ENCODE data around the gene DDX20. TPM values are rescaled to one million over a fixed set of nuclear protein-coding genes. Genes with fewer than 3 reads are reported as not detected.
"Not testable (repeated sequence)": the region's sequence is repeated elsewhere in the genome, so short reads cannot be mapped to it uniquely, and the experiment has no call there.

Gene DDX20
- polyA plus RNA-seq, 3 donors: 20.5 to 28.5 (median 20.7) TPM

DNA sequence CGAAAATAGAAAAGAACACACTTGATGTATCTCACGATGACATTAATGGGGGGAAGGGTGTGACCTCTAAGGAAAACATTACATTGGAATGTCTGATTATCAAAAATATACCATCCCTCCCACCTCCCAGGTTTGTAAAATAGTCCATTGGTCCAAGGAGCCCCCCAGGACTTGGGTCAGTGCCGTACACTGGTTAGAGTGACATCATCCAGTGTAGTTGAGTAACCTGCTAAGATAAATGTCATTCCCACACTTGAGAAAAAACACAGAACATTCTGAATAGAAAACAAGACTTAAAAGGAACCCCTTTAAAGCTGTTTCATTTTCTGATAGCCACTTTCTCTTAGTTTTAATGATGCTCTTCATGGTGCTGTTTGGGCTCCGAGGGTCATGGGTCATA lies 15.2 kb downstream of the DDX20 start:
- no peak for DNase-seq (ENCODE audit: extremely low read depth in 1 of 11, low read depth in 9 of 11, low spot score in 4 of 11)

- no peak for DNase-seq (ENCODE audit: extremely low read depth in 1 of 11, low read depth in 9 of 11, low spot score in 4 of 11)
These were observed 20.3 kb downstream of the DDX20 start for GRCh38 chr1:111775966-111776365.

- DNase-seq (ENCODE audit: extremely low read depth in 1 of 11, low read depth in 9 of 11, low spot score in 4 of 11): no peak
These were observed 20.7 kb downstream of the DDX20 start for GRCh38 chr1:111776391-111776790.

GRCh38 chr1:111776861-111777260 lies 21.2 kb downstream of the DDX20 start:
- DNase-seq (ENCODE audit: extremely low read depth in 1 of 11, low read depth in 9 of 11, low spot score in 4 of 11): no peak

GRCh38 chr1:111777301-111777700 lies 21.6 kb downstream of the DDX20 start:
- no peak for DNase-seq (ENCODE audit: extremely low read depth in 1 of 11, low read depth in 9 of 11, low spot score in 4 of 11)

DNA sequence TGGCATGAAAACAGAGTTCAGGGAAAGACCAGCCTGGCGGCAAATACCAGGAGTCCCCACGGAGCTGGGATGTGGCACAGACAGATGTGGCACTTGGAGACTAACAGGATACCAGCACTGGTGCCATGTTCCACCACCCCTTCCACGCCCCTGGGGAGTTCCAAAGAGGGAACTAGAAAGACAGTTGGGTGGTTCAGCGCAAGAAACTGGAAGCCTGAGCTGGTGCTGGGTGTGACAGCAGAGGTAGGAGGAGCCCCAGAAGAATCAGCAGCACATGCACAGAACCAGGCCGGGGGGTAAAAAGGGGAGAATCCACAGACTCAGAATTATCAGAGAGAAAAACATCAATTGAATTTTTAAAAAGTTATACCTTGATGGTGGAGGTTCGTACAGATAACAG lies 22.4 kb downstream of the DDX20 start:
- DNase-seq (ENCODE audit: extremely low read depth in 1 of 11, low read depth in 9 of 11, low spot score in 4 of 11): no peak

DNA sequence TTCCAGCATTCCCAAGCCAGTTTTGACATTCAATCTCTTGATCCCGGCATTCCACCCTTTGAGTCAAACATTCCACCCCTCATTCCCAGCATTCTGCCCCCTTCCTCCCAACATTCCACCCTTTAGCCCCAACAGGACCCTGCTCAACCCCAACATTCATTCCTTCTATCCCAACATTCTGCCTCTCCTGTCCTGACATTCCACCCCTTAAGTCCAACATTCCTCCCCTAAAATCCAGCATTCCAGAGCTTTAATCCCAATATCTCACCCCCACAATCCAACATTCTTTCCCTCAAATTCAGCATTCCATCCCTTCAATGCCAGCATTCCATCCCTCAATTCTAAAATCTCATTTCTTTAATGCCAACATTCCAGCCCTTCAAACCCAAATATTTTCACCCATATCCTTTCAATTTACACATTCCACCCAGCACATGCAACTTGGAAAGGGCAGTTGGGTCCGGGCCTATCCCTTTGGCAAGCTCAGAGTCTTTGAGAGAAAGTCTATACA lies 22.9 kb downstream of the DDX20 start:
- DNase-seq (ENCODE audit: extremely low read depth in 1 of 11, low read depth in 9 of 11, low spot score in 4 of 11): no peak

GRCh38 chr1:111779546-111779945 lies 23.8 kb downstream of the DDX20 start:
- no peak for DNase-seq (ENCODE audit: extremely low read depth in 1 of 11, low read depth in 9 of 11, low spot score in 4 of 11)

GRCh38 chr1:111784273-111784901 lies 28.7 kb downstream of the DDX20 start:
- DNase-seq (ENCODE audit: extremely low read depth in 1 of 11, low read depth in 9 of 11, low spot score in 4 of 11): no peak

- no peak for DNase-seq (ENCODE audit: extremely low read depth in 1 of 11, low read depth in 9 of 11, low spot score in 4 of 11)
These were observed 31.0 kb downstream of the DDX20 start for GRCh38 chr1:111786669-111787207.

GRCh38 chr1:111789142-111789541 lies 33.4 kb downstream of the DDX20 start:
- no peak for DNase-seq (ENCODE audit: extremely low read depth in 1 of 11, low read depth in 9 of 11, low spot score in 4 of 11)

DNA sequence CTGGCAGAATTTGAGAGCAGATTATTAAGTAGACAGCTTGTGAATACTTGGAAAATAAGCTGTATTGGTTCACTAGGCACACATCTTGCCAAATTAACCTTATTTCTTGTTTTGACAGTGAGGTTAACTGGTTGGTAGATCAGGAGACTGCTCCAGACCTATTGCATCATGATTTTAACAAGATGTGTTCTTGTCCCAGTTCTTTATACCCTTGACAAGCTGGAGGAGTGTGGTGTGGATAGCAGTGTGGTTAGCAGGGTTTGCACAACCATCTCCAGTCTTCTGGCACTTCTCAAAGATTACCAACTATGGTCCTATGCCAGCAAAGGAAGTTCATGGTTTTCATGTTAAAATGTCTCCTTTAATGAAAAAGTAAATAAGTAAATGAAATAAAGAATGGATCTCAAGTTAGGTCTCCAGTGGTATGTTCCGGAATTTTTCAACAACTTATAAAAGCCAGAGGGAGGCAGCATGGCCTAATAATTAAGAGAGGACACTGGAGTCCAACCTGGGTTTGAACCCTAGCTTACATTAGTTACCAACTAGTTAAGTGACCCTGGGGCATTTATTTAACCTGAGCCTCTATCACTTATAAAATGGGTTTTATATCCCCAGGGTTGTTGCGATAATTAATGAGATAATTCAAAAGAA lies 34.1 kb downstream of the DDX20 start:
- no peak for DNase-seq (ENCODE audit: extremely low read depth in 1 of 11, low read depth in 9 of 11, low spot score in 4 of 11)

DNA sequence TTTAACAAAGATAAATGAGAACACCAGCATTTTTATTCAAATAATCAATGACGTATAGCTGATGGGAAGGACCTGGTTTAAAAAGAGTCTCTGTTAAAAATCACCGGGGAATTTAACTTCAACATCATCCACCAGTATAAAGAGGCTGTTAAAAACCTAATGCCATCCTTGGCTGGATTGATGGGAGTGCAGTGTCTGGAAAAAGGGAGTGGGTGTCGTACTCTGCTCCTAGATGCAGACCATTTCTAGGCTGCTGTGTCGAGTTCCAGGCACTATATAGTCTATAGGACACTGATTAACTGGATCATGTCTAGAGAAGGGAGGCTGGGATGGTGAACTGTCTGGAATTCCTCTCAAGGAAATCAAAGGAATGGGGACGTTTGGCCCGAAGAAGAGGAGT lies 36.1 kb downstream of the DDX20 start:
- DNase-seq (ENCODE audit: extremely low read depth in 1 of 11, low read depth in 9 of 11, low spot score in 4 of 11): no peak

- no peak for DNase-seq (ENCODE audit: extremely low read depth in 1 of 11, low read depth in 9 of 11, low spot score in 4 of 11)
These were observed 36.5 kb downstream of the DDX20 start for GRCh38 chr1:111792249-111792648.

- no peak for DNase-seq (ENCODE audit: extremely low read depth in 1 of 11, low read depth in 9 of 11, low spot score in 4 of 11)
These were observed 38.2 kb downstream of the DDX20 start for GRCh38 chr1:111793923-111794322.

DNA sequence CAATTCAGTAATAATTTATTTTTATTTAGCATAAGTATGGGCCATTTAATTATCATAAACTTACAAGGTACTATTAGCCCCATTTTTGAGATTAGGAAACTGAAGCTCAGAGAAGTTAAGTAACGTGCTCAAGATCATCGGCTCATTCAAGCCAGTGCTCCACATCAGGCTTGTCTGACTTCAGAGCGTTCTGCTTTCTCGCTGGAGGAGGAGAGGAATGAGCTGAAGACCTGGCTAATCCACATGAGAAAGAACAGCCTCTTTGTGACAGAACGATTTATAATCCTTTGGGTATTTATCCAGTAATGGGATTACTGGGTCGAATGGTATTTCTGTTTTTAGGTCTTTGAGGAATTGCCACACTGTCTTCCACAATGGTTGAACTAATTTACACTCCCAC lies 39.7 kb downstream of the DDX20 start:
- no peak for DNase-seq (ENCODE audit: extremely low read depth in 1 of 11, low read depth in 9 of 11, low spot score in 4 of 11)

DNA sequence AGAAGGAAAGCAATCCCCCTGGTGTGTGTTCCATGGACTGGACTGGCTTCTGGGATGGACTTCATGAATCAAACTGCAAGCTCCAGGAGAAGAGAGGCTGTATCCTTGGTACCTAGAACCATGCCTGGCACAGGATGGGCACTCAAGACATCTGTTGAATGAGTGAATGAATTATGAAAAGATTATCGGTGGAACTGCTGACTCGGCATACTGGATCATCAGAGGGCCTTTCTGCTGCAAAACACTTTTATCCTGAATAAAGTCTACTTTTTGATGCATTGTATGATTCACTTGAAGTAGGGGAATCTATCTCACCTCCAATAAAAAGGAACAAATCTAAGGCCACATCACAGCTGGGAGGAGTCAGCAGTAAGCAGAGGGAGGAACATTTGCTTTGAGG lies 42.9 kb downstream of the DDX20 start:
- DNase-seq (ENCODE audit: extremely low read depth in 1 of 11, low read depth in 9 of 11, low spot score in 4 of 11): no peak

DNA sequence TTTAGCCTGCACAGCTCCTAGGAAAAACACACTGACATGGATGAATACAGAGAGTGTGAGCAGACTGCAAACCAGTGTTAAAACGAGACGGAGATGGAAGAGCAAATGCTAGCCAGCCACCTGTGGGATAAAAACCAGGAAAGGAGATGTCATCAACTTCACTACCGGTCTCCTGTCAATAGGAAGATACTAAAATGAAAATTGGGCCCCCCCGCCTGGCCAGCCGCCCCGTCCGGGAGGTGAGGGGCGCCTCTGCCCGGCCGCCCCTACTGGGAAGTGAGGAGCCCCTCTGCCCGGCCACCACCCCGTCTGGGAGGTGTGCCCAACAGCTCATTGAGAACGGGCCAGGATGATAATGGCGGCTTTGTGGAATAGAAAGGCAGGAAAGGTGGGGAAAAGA lies 44.0 kb downstream of the DDX20 start:
- not testable (repeated sequence) for DNase-seq (ENCODE audit: extremely low read depth in 1 of 11, low read depth in 9 of 11, low spot score in 4 of 11)

DNA sequence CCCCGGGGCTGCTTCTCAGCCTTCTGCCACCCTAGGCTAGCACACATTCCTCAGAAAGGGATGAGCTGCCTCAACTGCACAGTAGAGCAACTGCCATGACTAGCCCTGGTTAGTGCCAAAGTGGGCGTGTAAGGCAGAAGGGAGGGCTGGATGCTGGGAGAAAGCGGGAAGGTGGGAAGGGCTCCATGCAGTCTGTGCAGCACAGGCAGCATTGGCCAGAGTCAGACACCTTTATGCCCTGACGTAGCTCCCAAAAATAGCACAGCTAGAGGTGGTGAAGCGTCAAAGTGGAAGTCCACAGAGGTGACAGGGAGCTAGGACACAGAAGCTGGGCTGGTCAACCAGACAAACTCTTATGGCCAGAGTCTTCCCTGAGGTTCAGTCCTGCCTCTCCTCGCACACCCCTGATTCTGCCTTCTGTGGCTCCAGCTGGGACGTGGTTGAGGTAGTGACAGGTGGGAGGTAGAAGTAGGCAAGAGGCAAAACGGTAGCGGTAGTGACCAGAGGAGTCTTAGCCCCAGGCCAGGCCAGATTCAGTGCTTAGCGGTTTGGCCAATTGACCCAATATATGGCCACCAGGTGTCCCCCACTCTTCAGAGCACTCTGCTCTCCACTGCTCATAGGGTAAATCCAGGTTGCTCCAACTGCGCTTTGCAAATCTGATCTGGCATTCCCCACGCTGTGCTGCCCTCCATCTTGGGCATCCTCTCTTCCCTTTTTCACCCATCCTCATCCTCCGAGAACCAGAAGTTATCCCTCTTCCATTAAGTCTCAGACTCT lies 45.6 kb downstream of the DDX20 start:
- DNase-seq (ENCODE audit: extremely low read depth in 1 of 11, low read depth in 9 of 11, low spot score in 4 of 11): no peak

- no peak for DNase-seq (ENCODE audit: extremely low read depth in 1 of 11, low read depth in 9 of 11, low spot score in 4 of 11)
These were observed 46.4 kb downstream of the DDX20 start for GRCh38 chr1:111802110-111802509.
